ENCODE measurements around the gene CYP2A7. TPM values are rescaled to one million over a fixed set of nuclear protein-coding genes. Genes with fewer than 3 reads are reported as not detected.
"Not testable (repeated sequence)": the region's sequence is repeated elsewhere in the genome, so short reads cannot be mapped to it uniquely, and the experiment has no call there.

Gene CYP2A7
- total RNA-seq = not detected in 2 replicates

GRCh38 chr19:40882062-40882461 is at the start of gene CYP2A7:
TSS of gene CYP2A7 (minus strand) at chr19:40882231. CDS start at chr19:40882210, 21 bp downstream.
- DNase-seq; H3K27ac Mint-ChIP-seq; H3K9me3 Mint-ChIP-seq; H3K4me1 Mint-ChIP-seq; H3K4me3 Mint-ChIP-seq; intact Hi-C loops (cut with micrococcal nuclease); H3K36me3 Mint-ChIP-seq (ENCODE audit: low read depth): not testable (repeated sequence)
- H3K27me3 Mint-ChIP-seq = peaks cover 46% of the 10 kb centered on the region

- H3K36me3 Mint-ChIP-seq (ENCODE audit: low read depth); H3K4me1 Mint-ChIP-seq; DNase-seq; H3K27ac Mint-ChIP-seq; H3K9me3 Mint-ChIP-seq; intact Hi-C loops (cut with micrococcal nuclease); H3K4me3 Mint-ChIP-seq: not testable (repeated sequence)
- H3K27me3 Mint-ChIP-seq = peaks cover 23% of the 10 kb centered on the region
Measured at GRCh38 chr19:40930799-40931198, 48.8 kb upstream of the CYP2A7 start.

- DNase-seq; H3K27ac Mint-ChIP-seq; H3K4me1 Mint-ChIP-seq; H3K36me3 Mint-ChIP-seq (ENCODE audit: low read depth); H3K9me3 Mint-ChIP-seq; intact Hi-C loops (cut with micrococcal nuclease); H3K4me3 Mint-ChIP-seq: not testable (repeated sequence)
- peaks cover 23% of the 10 kb centered on the region for H3K27me3 Mint-ChIP-seq
Measured at GRCh38 chr19:40929942-40930341, 47.9 kb upstream of the CYP2A7 start.

- no peak for DNase-seq
- intact Hi-C loops (cut with micrococcal nuclease) = no loop called here
- peaks cover 24% of the 10 kb centered on the region for H3K27me3 Mint-ChIP-seq
- no peak overlapping the region for H3K4me3 Mint-ChIP-seq
- H3K9me3 Mint-ChIP-seq = no peaks in the 10 kb centered on the region
- H3K4me1 Mint-ChIP-seq = no peaks in the 10 kb centered on the region
- H3K36me3 Mint-ChIP-seq (ENCODE audit: low read depth) = no peaks in the 10 kb centered on the region
- H3K27ac Mint-ChIP-seq = no peak overlapping the region
Measured at GRCh38 chr19:40928850-40929249, 46.8 kb upstream of the CYP2A7 start.

GRCh38 chr19:40927567-40927966 is 45.5 kb upstream of the CYP2A7 start:
- Mint-ChIP-seq H3K9me3 (no peaks in the 10 kb centered on the region), H3K27ac (no peak overlapping the region), H3K27me3 (peaks cover 24% of the 10 kb centered on the region), H3K36me3 (ENCODE audit: low read depth) (no peaks in the 10 kb centered on the region), H3K4me3 (no peak overlapping the region), H3K4me1 (no peaks in the 10 kb centered on the region)
- intact Hi-C loops (cut with micrococcal nuclease) = no loop called here
- DNase-seq = no peak

GRCh38 chr19:40926276-40926675 is 44.2 kb upstream of the CYP2A7 start:
- H3K36me3 Mint-ChIP-seq (ENCODE audit: low read depth); H3K4me3 Mint-ChIP-seq; H3K4me1 Mint-ChIP-seq; DNase-seq; H3K9me3 Mint-ChIP-seq; H3K27ac Mint-ChIP-seq; intact Hi-C loops (cut with micrococcal nuclease): not testable (repeated sequence)
- peaks cover 21% of the 10 kb centered on the region for H3K27me3 Mint-ChIP-seq

- Mint-ChIP-seq H3K4me1 (no peaks in the 10 kb centered on the region), H3K36me3 (ENCODE audit: low read depth) (no peaks in the 10 kb centered on the region), H3K4me3 (no peak overlapping the region), H3K27ac (no peak overlapping the region), H3K27me3 (peaks cover 19% of the 10 kb centered on the region), H3K9me3 (peaks cover 5% of the 10 kb centered on the region)
- no peak for DNase-seq
- intact Hi-C loops (cut with micrococcal nuclease) = no loop called here
Measured at GRCh38 chr19:40923934-40924391, 41.9 kb upstream of the CYP2A7 start.

- peaks cover 11% of the 10 kb centered on the region for H3K27me3 Mint-ChIP-seq
- H3K4me1 Mint-ChIP-seq; H3K27ac Mint-ChIP-seq; DNase-seq; H3K4me3 Mint-ChIP-seq; intact Hi-C loops (cut with micrococcal nuclease); H3K9me3 Mint-ChIP-seq; H3K36me3 Mint-ChIP-seq (ENCODE audit: low read depth): not testable (repeated sequence)
Measured at GRCh38 chr19:40922237-40923160, 40.5 kb upstream of the CYP2A7 start.

- H3K4me1 Mint-ChIP-seq = no peaks in the 10 kb centered on the region
- peaks cover 9% of the 10 kb centered on the region for H3K9me3 Mint-ChIP-seq
- no peak for DNase-seq
- no peak overlapping the region for H3K4me3 Mint-ChIP-seq
- no peaks in the 10 kb centered on the region for H3K36me3 Mint-ChIP-seq (ENCODE audit: low read depth)
- H3K27me3 Mint-ChIP-seq = peaks cover 16% of the 10 kb centered on the region
- H3K27ac Mint-ChIP-seq = no peak overlapping the region
- intact Hi-C loops (cut with micrococcal nuclease) = no loop called here
Measured at GRCh38 chr19:40921005-40921897, 39.2 kb upstream of the CYP2A7 start.

- Mint-ChIP-seq H3K27ac (no peak overlapping the region), H3K4me1 (no peaks in the 10 kb centered on the region), H3K36me3 (ENCODE audit: low read depth) (no peaks in the 10 kb centered on the region)
Measured at GRCh38 chr19:40920300-40921004, 38.4 kb upstream of the CYP2A7 start.

GRCh38 chr19:40919530-40920299 is 37.7 kb upstream of the CYP2A7 start:
- Mint-ChIP-seq H3K27me3 (peaks cover 31% of the 10 kb centered on the region), H3K9me3 (peaks cover 18% of the 10 kb centered on the region)
- DNase-seq; H3K4me1 Mint-ChIP-seq; H3K27ac Mint-ChIP-seq; H3K36me3 Mint-ChIP-seq (ENCODE audit: low read depth); intact Hi-C loops (cut with micrococcal nuclease); H3K4me3 Mint-ChIP-seq: not testable (repeated sequence)

More at GRCh38 chr19:40920300-40921004, 38.4 kb upstream of the CYP2A7 start:
- H3K27me3 Mint-ChIP-seq = peaks cover 24% of the 10 kb centered on the region
- intact Hi-C loops (cut with micrococcal nuclease) = no loop called here
- no peak for DNase-seq
- H3K4me3 Mint-ChIP-seq = no peak overlapping the region
- peaks cover 11% of the 10 kb centered on the region for H3K9me3 Mint-ChIP-seq

GRCh38 chr19:40918303-40918702 is 36.3 kb upstream of the CYP2A7 start:
- intact Hi-C loops (cut with micrococcal nuclease) = not testable (repeated sequence)
- peaks cover 25% of the 10 kb centered on the region for H3K9me3 Mint-ChIP-seq

GRCh38 chr19:40908976-40909375 is 26.9 kb upstream of the CYP2A7 start:
- intact Hi-C loops (cut with micrococcal nuclease) = no loop called here
- Mint-ChIP-seq H3K36me3 (ENCODE audit: low read depth) (no peaks in the 10 kb centered on the region), H3K9me3 (peaks cover 19% of the 10 kb centered on the region), H3K4me1 (no peaks in the 10 kb centered on the region), H3K27ac (no peak overlapping the region), H3K27me3 (peaks cover 32% of the 10 kb centered on the region), H3K4me3 (no peak overlapping the region)
- DNase-seq = no peak

More at GRCh38 chr19:40918303-40918702, 36.3 kb upstream of the CYP2A7 start:
- H3K4me1 Mint-ChIP-seq; H3K36me3 Mint-ChIP-seq (ENCODE audit: low read depth); H3K27ac Mint-ChIP-seq; DNase-seq; H3K4me3 Mint-ChIP-seq: not testable (repeated sequence)
- H3K27me3 Mint-ChIP-seq = peaks cover 39% of the 10 kb centered on the region
